Measurements from ENCODE around the gene C11orf16.

Gene C11orf16

GRCh38 chr11:8959546-8960166 is 26.9 kb upstream of the C11orf16 start:
- H3K4me3 Mint-ChIP-seq: peak overlapping the region; percentile 2 to 46 (median 19)
- no peaks in the 10 kb centered on the region for H3K27me3 Mint-ChIP-seq (ENCODE audit: low read depth)
- peak overlapping the region; percentile 11 to 73 (median 50) for H3K27ac Mint-ChIP-seq
- peaks cover 12% of the 10 kb centered on the region for H3K36me3 Mint-ChIP-seq (ENCODE audit: low read depth)
- peaks cover 23% of the 10 kb centered on the region for H3K4me1 Mint-ChIP-seq
- TF ChIP-seq CTCF (IDR thresholded peaks at IDR 0.05; ENCODE audit: unreplicated experiment in 3 of 3): peak; percentile 53 to 63 (median 54)
- no peaks in the 10 kb centered on the region for H3K9me3 Mint-ChIP-seq

- Mint-ChIP-seq H3K36me3 (ENCODE audit: low read depth) (peaks cover 26% of the 10 kb centered on the region), H3K27ac (no peak overlapping the region), H3K27me3 (ENCODE audit: low read depth) (no peaks in the 10 kb centered on the region), H3K9me3 (no peaks in the 10 kb centered on the region), H3K4me3 (no peak overlapping the region), H3K4me1 (peaks cover 9% of the 10 kb centered on the region)
- no peak for TF ChIP-seq CTCF (IDR thresholded peaks at IDR 0.05; ENCODE audit: unreplicated experiment in 3 of 3)
Observed at GRCh38 chr11:8956860-8957259, 24.1 kb upstream of the C11orf16 start.

- Mint-ChIP-seq H3K4me3 (no peak overlapping the region), H3K4me1 (no peaks in the 10 kb centered on the region), H3K36me3 (ENCODE audit: low read depth) (peaks cover 35% of the 10 kb centered on the region), H3K9me3 (no peaks in the 10 kb centered on the region), H3K27ac (no peak overlapping the region), H3K27me3 (ENCODE audit: low read depth) (no peaks in the 10 kb centered on the region)
- no peak for TF ChIP-seq CTCF (IDR thresholded peaks at IDR 0.05; ENCODE audit: unreplicated experiment in 3 of 3)
Observed at GRCh38 chr11:8948886-8949285, 16.1 kb upstream of the C11orf16 start.

- Mint-ChIP-seq H3K4me1 (no peaks in the 10 kb centered on the region), H3K9me3 (no peaks in the 10 kb centered on the region), H3K4me3 (no peak overlapping the region), H3K36me3 (ENCODE audit: low read depth) (peaks cover 25% of the 10 kb centered on the region), H3K27me3 (ENCODE audit: low read depth) (no peaks in the 10 kb centered on the region), H3K27ac (no peak overlapping the region)
- TF ChIP-seq CTCF (IDR thresholded peaks at IDR 0.05; ENCODE audit: unreplicated experiment in 3 of 3): no peak
Observed at GRCh38 chr11:8947230-8947943, 14.6 kb upstream of the C11orf16 start.

GRCh38 chr11:8942518-8943066 is 9.8 kb upstream of the C11orf16 start, which contains the start of gene ASCL3:
ASCL3 (minus strand) TSS chr11:8943016; CDS start chr11:8938161, 4,855 bp downstream.
- Mint-ChIP-seq H3K4me1 (peaks cover 10% of the 10 kb centered on the region), H3K4me3 (no peak within 1 kb of the TSS), H3K27me3 (ENCODE audit: low read depth) (peaks cover 4% of the 10 kb centered on the region), H3K27ac (peak within 1 kb of the TSS in 1 of 3 experiments; percentile 44), H3K9me3 (no peaks in the 10 kb centered on the region), H3K36me3 (ENCODE audit: low read depth) (peaks cover 8% of the 10 kb centered on the region)
- no peak for TF ChIP-seq CTCF (IDR thresholded peaks at IDR 0.05; ENCODE audit: unreplicated experiment in 3 of 3)

All from nephron (organoid).